CMK (cell line): ENCODE results near the gene PAPOLA.
A peak's percentile ranks its signal among the peaks of the same experiment; 100 is the strongest.
"Not testable (repeated sequence)": the region's sequence is repeated elsewhere in the genome, so short reads cannot be mapped to it uniquely, and the experiment has no call there.

Source experiments
- DNase-seq: peaks from one replicate; pipeline ENCODE4 v3.0.0-alpha.2; 2010; ENCODE audit warnings: low read depth

PAPOLA gene

DNA sequence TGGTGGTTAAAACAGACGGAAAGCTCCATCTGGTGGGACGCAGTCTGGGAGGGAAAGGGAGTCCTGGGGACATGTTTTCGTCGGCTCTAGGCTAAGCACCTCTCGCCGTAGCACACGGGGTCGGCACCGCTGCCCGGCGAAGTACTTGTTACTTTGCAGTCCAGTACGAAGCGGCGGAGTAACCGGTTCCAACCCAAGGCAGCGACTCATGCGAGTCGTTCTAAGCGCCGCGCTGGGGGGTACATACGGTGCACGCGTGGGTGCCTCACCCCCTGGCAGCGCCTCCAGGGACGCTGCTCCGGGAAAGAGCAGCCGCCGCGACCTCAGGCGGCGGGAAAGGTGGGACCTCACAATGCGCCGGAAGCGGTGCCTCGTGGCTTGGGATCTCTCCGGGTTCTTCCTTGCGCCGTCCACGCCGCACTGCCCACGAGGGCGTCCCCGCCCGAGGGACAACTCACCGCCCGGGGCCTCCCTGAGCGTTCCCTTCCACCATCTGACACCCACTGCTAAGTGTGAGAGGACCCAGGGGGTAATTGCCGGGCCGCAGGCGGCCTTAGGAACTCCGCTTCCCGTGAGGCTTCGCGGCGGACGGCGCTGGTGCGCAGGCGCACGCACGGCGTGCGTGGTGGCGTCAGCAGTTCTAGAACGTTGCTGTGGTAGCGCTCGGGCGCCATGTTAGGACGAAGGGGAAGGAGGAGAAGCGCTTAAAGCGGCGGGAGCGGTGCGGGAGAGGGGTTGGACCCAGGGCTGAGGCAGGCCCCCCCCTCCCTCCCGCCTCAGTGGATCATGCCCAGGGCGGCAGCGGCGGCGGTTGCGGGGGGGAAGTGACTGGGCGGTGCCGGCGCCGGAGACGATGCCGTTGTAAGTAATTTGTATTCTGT lies at the start of gene PAPOLA:
Gene PAPOLA, plus strand, starts transcription at position 643 of the 881 bp plus-strand sequence. Its CDS starts 211 bp downstream, at position 854.
- peak; percentile 78 for DNase-seq

DNA sequence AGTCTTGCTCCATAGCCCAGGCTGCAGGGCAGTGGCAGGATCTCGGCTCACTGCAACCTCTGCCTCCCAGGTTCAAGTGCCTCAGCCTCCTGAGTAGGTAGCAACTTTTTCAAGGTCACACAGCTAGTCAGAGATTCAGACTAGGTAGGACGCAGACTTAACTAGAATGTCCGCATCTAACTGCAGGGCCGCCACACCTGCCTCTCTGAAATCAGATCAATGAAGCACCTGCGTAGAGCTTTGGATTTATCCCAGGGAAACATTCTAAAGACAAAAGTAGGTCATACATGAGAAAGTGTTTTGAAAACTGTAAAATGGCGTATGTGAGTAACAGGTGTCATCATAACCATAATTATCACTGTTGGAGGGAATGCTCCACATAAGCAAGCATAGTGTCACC lies 49.5 kb upstream of the PAPOLA start:
- no peak for DNase-seq

DNA sequence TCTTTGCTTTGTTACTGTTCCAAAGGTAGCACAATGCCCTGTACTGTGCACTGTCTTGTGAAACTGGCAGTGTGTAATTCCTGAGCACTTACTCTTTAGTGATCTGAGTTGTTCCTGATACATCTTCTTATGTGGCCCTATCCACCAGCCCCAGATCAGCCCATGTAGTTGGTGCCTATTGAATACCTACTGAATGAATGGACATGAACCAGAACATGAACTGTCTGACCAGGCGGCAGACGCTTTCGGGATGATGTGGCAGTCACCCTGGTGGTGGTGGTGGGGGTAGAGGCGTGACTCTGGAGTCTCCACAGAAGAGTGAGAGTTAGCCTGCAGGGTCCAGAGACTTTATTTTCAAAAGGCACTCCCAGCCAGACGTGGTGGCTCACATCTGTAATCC lies 46.6 kb upstream of the PAPOLA start:
- no peak for DNase-seq

DNA sequence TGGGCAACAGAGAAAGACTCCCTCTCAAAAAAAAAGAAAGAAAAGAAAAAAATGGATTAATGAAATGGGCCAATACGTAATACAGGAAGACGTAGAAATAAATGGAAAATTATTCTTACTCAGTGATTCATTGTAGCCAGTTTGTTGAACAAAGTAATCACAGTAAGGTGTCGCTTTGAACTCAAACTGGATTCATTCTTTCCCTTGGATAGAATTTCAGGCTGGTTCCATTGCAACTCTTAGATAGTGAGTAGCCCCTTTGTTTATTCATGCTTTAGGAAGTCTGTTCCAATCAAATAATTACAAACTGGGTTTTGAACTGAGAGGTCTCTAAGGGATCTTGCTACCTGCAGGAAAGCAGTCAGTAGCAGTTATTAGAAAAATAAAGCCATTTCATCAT lies 42.3 kb upstream of the PAPOLA start:
- no peak for DNase-seq

DNA sequence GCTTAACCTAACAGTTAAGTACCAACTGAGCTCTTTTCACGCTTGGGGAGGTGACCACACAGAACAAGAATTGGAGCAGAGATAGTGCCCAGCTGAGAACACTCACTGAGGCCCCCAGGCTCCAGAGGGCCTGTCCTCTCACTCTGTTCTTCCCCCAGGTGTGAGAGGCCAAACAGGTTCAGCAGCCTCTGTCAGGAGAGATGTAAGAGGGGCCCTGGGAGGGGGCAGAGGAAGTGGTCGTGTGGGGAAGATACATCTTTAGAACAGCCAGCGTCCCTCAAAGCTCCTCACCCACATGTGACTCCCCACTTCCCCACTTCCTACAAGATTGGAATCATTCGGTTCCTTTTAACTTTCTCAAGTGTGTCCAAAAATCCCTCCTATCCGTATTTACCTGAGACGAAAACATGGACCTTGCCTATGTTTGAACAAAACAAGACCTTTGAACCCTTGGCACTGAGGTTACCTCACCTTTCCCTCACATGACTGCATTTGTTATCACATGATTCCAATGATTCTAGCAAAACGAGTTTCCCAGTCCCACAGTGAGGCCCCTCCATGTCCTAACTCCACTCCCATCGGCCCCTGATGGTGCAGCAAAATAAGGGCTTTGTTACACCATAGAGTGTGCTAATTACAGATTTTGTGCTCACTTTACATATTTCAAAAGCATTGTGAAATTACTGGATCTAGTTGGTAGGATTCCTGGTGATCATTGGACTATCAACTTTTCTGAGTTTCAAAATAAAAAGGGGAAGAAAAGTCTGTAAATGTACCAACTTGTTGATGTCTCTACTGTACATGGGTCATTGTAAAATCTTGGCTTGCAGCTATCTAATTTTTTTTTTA lies 40.0 kb upstream of the PAPOLA start:
- DNase-seq, result no peak

DNA sequence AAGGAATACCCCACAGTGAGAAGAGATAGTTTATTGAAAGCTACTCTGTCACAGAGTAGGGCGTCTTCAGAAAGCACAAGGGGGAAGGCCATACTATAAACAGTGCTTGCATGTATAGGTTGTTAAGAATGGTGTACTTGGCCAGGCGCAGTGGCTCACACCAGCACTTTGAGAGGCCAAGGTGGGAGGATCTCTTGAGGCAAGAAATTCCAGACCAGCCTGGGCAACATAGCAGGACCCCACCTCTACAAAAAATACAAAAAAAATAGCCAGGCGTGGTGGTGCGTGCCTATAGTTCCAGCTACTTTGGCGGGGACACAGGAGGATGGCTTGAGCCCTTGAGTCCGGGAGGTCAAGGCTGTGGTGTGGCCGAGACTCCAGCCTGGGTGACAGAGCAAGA lies 38.0 kb upstream of the PAPOLA start:
- no peak for DNase-seq

DNA sequence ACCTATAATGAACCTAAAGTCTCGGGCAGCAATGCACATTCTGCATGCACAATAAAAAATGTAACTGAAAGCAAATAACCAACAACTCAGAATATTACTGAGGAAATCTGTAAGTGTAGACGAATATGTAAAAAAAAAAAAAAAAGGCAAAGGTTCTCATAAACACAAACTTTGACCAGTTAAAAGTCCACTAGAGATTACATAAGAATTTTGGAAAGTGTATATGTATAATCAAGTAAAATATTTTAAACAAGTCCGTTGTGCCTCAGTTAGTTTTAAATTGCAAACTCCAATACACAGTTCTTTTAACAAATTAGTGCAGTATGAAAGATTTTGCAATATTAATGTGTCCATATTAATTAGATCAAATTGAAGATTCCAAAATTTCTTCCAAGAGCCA lies 35.3 kb upstream of the PAPOLA start:
- no peak for DNase-seq

DNA sequence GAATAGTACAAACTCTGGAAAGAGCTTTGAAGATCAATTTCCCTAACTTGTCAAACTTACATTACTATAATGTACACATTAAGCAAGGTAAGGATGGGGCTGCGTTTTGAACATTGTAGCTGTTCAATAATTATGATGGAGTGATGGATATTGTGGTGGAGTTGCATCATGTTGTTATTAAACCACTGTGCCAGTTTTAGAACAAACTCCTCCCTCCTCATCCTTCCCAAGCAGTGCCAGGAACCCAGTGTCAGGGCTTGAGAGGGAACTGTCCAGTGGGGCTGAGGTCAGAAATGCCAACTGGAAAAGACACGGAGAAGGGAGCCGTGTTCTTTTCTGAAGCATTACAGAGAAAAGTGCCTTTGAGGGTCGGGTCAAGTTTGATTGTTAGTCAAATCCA lies 31.9 kb upstream of the PAPOLA start:
- DNase-seq, result no peak

DNA sequence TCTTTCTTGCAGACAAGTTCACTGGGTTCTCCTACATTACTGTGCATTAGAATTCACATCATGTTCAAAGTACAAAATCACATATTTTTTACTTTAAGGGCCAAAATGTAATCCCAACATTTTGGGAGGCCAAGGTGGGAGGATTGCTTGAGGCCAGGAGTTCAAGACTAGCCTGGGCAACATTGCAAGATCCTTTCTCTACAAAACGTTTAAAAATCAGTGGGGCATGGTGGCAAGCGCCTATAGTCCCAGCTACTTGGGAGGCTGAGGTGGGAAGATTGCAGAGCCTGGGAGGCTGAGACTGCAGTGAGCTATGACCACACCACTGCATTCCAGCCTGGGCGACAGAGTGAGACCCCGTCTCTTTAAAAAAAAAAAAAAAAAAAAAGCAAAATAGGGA lies 31.2 kb upstream of the PAPOLA start:
- not testable (repeated sequence) for DNase-seq

DNA sequence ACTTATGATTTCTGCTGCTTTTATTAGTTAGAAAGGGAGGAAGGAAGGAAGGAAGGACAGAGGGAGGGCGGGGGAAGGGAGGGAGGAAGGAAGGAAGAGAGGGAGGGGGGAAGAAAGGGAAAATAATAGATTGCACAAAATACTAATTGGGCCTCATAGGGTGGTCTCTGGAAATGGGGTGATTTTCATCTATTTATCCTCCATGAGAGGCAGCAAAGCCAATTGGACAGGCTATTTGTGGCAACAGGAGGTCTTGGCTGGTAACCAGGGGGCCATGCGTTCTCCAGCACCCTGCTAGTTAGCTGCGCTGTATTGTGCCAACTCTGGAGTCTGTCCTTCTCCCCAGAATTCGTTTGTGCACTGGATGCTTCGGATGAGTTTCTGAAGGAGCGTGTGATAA lies 24.1 kb upstream of the PAPOLA start:
- no peak for DNase-seq

DNA sequence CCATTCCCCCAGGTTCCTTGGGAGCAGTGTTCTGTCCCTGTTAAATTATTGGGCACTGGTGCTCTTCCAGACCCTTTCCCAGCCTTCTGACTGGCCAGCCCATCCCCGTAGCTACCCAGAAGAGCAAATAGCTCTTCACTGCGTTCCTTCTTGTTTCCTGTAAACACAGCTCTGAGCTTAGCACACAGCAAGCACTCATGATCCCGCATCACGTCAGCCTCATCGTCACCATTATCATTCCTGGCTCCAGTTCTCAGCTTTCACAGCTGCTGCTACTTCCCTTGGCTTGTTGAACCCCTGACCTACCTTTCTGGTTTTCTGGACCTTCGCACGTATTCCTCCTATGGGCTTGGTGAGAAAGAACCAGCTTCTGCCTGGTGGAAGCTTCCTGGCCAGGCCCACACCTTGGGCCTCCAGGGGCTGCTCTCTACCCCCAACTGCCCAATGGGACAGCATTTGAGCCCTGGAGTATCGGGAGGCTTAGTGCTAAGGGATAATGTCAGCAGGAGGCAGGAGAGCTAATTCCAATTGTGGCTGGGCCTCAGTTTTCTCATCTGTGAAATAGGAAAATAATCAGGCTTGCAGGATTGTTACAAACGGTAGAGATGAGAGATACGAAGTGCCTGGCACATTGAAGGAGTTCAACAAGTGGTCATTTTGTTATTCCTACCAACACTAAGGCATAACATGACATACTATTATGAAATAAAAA lies 22.6 kb upstream of the PAPOLA start:
- no peak for DNase-seq

DNA sequence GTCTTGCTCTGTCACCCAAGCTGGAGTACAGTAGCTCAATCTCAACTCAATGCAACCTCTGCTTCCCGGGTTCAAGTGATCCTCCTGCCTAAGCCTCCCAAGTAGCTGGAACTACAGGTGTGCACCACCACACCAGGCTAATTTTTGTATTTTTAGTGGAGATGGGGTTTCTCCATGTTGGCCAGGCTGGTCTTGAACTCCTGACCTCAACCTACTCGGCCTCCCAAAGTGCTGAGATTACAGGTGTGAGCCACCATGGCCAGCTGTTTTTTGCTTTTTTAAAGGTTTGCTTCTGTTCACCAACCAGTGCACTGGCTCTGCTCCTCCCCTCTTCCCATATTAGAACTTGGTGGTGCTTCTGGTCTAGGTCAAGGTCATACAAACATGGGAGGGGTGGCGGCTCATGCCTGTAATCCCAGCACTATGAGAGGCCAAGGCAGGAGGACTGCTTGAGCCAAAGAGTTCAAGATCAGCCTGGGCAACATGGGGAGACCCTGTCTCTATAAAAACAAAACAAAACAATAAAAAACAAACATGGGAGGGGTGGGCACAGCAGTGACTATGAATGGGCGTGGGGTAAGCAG lies 20.4 kb upstream of the PAPOLA start:
- no peak for DNase-seq

DNA sequence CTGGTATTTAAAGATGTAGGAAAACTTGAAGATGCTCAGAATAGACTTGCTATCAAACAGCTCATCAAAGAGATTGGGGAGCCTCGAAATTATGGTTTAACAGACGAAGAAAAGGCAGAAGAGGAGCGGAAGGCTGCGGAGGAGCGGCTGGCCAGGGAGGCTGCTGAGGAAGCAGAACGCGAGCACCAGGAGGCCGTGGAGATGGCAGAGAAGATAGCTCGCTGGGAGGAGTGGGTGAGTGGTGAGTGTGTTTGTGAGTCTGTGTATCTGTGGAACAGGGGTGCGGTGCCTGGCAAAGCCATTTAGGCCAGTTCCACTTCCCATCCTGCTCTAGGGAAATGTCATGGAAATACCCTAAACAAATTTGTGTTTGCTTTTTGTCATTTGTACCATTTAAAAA lies 19.2 kb upstream of the PAPOLA start:
- peak; percentile 35 for DNase-seq

DNA sequence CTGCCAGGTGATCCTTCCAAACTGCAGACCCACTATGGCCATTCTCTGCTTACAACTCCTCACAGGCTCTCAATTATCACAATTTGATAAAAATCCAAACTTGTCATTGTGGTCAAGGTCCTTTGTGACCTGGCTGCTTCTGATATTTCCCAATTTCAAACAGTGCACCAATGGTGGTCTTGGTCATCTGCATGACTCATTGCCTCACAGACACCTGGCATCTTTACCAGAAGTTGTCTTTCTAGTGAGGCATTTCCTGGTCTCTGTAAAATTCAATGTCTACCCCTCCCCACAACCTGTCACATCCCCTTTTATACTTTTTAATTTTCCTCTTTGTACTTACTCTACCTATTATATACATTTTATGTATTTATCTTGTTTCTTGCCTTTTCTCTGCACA lies 17.8 kb upstream of the PAPOLA start:
- DNase-seq, result no peak

DNA sequence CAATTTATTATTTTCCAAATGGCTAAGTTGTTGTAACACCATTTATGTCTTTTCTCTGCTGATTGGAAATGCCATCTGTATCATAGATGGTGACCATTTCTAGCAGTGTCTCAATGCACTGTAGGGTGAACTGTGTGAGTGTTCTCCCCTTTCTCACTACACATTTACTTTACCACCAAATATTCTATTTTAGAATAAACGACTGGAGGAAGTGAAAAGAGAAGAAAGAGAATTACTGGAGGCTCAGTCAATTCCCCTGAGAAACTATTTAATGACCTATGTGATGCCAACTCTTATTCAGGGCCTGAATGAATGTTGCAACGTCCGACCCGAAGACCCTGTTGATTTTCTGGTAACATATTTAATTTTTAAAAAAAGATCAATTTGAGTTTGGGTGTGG lies 15.5 kb upstream of the PAPOLA start:
- no peak for DNase-seq

DNA sequence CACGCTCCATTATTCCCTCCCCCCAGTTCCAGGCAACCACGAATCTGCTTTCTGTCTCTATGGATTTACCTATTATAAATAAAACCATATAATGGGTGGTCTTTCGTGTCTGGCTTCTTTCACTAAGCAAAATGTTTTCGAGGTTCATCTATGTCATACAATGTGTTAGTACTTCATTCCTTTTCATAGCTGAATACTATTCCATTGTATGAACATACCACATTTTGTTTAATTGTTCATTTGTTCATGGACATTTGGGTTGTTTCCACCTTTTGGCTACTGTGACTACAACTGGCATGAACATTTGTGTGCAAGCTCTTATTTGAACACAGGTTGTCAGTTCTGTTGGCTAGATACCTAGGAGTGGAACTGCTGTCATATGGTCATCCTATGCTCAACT lies 12.9 kb upstream of the PAPOLA start:
- no peak for DNase-seq

DNA sequence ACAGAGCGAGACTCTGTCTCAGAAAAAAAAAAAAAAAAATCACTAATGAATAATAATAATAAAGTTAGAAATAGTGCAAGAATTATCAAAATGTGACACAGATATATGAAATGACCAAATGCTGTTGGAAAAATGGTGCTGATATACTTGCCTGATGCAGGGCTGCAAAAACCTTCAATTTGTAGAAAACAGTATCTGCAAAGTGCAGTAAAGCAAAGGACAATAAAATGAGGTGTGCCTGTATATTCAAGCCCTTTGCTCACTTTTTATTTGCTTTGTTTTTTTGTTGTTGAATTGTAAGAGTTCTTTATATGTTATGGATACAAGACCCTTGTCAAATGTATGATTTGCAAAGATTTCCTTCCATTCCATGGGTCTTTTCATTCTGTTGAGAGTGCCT lies 9.0 kb upstream of the PAPOLA start:
- no peak for DNase-seq

DNA sequence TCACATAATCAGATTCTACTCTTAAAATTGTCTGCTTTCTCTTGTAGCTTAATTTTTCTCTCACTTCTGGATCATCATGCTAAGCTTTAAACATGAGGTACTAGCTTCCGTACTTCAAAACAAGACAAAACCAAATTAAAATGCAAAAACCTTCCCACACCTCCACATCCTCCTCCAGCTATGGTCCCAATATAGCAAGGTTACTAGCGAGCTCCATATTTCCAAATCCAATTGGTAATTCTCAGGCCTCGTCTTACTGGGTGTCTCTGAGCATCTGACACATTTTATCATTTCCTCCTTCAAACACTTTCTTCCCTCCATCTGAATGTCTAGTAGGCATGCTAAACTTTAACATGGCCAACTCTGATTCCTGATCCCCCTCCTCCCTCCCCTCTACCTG lies 7.9 kb upstream of the PAPOLA start:
- no peak for DNase-seq

DNA sequence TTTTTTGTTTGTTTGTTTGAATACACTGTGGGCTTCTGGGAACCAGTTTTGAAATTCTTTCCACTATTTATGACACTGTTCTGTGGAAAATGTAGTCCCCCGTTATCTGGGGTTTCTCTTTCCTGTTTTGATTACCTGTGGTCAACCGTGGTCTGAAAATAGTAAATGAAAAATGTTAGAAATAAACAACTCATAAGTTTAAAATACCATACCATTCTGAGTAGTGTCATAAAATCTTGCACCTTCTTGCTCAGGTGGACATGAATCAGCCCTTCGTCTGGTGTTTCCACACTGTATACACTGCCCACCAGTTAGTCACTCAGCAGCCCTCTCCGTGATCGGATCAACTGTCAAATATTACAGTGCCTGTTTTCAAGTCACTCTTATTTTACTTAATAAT lies 5.1 kb upstream of the PAPOLA start:
- DNase-seq, result no peak

DNA sequence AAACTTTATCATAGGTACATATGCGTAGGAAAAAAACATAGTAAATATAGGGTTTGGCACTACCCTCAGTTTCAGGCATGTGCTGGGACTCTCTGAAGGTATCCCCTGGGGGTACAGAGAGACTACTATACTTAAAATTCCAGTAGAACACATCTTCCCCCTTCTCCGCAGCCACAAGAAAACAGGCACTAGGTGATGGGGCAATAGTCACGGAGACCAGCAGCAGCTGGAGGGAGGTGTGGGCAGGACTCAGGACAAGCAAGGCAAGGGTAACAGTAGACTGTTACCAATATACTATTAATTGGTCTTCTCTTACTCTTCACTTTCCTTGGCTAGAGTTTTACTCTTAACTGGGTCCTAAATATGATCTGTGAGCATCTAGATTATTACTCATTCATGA lies 4.6 kb upstream of the PAPOLA start:
- no peak for DNase-seq

DNA sequence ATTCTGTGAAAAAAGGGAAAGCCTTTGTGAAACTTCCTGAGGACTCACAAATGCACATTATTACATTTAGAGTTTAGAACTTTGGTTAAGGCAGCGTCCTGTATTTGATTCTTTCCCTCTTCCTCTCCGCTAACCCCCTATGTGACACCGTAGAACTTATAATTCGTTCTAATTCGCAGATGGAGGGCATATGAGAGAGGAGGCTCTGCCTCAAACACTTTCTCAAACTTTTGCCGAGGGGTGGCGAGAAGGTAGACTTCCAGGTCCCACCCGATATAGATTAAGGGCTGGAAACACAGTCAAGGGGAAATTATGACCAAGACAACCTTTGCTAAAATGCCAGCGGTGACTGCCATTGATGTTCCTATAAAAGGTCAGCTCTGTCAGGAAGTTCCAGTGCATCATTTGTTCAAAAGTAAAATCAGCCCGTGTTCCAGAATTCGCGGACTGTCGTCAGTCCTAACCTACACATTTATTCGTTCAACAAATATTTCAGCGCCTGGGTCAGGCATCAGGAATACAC lies 904 bp upstream of the PAPOLA start:
- DNase-seq, result no peak
